Cardiac muscle cell (in vitro differentiated cells and primary cell): Measurements from ENCODE around the gene CCDC149. TPM values are rescaled to one million over a fixed set of nuclear protein-coding genes. Genes with fewer than 3 reads are reported as not detected.

Experiments
- DNase-seq, 2 donors: peaks; one replicate each; pipeline versions ENCODE4 v3.0.0 to v3.0.0-alpha.2; 2010 to 2017; ENCODE audit warnings: low read depth in 1 of 2, low spot score in 1 of 2
- H3K27ac ChIP-seq: fragments of 200-600 bp; sonication (generic); 2 replicates; pipeline ENCODE4 v1.5.1; 2016
- H3K27me3 ChIP-seq: fragments of 200-600 bp; sonication (generic); 2 replicates; pipeline ENCODE4 v1.6.0; 2016; ENCODE audit warnings: control low read depth
- H3K36me3 ChIP-seq: fragments of 200-600 bp; sonication (generic); 2 replicates; pipeline ENCODE4 v1.5.1; 2016; ENCODE audit warnings: control low read depth
- H3K4me1 ChIP-seq: fragments of 200-600 bp; sonication (generic); 2 replicates; pipeline ENCODE4 v1.8.1; 2017; ENCODE audit warnings: low read depth, mild to moderate bottlenecking, mixed run types
- H3K4me3 ChIP-seq: fragments of 200-600 bp; sonication (generic); 2 replicates; pipeline ENCODE4 v1.5.1; 2016; ENCODE audit warnings: mild to moderate bottlenecking
- H3K9me3 ChIP-seq: fragments of 200-600 bp; sonication (generic); 2 replicates; pipeline ENCODE4 v1.5.1; 2017; ENCODE audit warnings: low read depth, mild to moderate bottlenecking, control low read depth
- CTCF ChIP-seq: IDR thresholded peaks from 2 replicates; pipeline ENCODE4 v1.5.1; 2012; ENCODE audit warnings: low read depth, mild to moderate bottlenecking, low read length
- polyA plus RNA-seq: library from polyadenylated mRNA; unstranded; fragments of >200 nt; fragmentation: Nextera tagmentation; extraction: Ambion mirVana; gene quantifications from 2 replicates; pipeline ENCODE4 v1.2.1, GENCODE V29; 2016
- total RNA-seq: library from RNA; depleted of rRNA; stranded (reverse); fragments of >200 nt; gene quantifications from 2 replicates; pipeline ENCODE4 v1.2.3, GENCODE V29; 2016

Gene CCDC149
- total and polyA plus RNA-seq, 2 experiments from 2014 or later: 4.2 to 7.0 TPM

- H3K9me3 ChIP-seq: no peaks in the 10 kb centered on the region
- no peaks in the 10 kb centered on the region for H3K36me3 ChIP-seq
- DNase-seq: peak in 1 of 2 donors; percentile 29
- TF ChIP-seq CTCF: no peak
- H3K27me3 ChIP-seq: no peaks in the 10 kb centered on the region
- H3K4me3 ChIP-seq: no peak overlapping the region
- H3K4me1 ChIP-seq: no peaks in the 10 kb centered on the region
- no peak overlapping the region for H3K27ac ChIP-seq
Measured at GRCh38 chr4:24949970-24950369, 37.1 kb upstream of the CCDC149 start.

GRCh38 chr4:24937917-24938281 is 25.1 kb upstream of the CCDC149 start:
- no peak for DNase-seq
- H3K4me1 ChIP-seq: no peaks in the 10 kb centered on the region

GRCh38 chr4:24937176-24937916 is 24.5 kb upstream of the CCDC149 start:
- H3K27me3 ChIP-seq: no peaks in the 10 kb centered on the region
- TF ChIP-seq CTCF: no peak
- H3K4me1 ChIP-seq: no peaks in the 10 kb centered on the region
- no peak for DNase-seq
- no peaks in the 10 kb centered on the region for H3K9me3 ChIP-seq
- no peak overlapping the region for H3K4me3 ChIP-seq
- H3K36me3 ChIP-seq: no peaks in the 10 kb centered on the region
- no peak overlapping the region for H3K27ac ChIP-seq

More at GRCh38 chr4:24937917-24938281, 25.1 kb upstream of the CCDC149 start:
- Histone ChIP-seq H3K27me3 (no peaks in the 10 kb centered on the region), H3K36me3 (no peaks in the 10 kb centered on the region), H3K9me3 (no peaks in the 10 kb centered on the region), H3K4me3 (no peak overlapping the region), H3K27ac (no peak overlapping the region)
- TF ChIP-seq CTCF: no peak

- no peak for TF ChIP-seq CTCF
Measured at GRCh38 chr4:24935856-24936255, 23.0 kb upstream of the CCDC149 start.

GRCh38 chr4:24934311-24934710 is 21.5 kb upstream of the CCDC149 start:
- no peaks in the 10 kb centered on the region for H3K36me3 ChIP-seq
- no peak overlapping the region for H3K27ac ChIP-seq
- H3K9me3 ChIP-seq: no peaks in the 10 kb centered on the region
- no peak for DNase-seq
- no peaks in the 10 kb centered on the region for H3K27me3 ChIP-seq
- no peak overlapping the region for H3K4me3 ChIP-seq
- TF ChIP-seq CTCF: no peak
- no peaks in the 10 kb centered on the region for H3K4me1 ChIP-seq

More at GRCh38 chr4:24935856-24936255, 23.0 kb upstream of the CCDC149 start:
- Histone ChIP-seq H3K27ac (no peak overlapping the region), H3K36me3 (no peaks in the 10 kb centered on the region), H3K4me1 (no peaks in the 10 kb centered on the region), H3K27me3 (no peaks in the 10 kb centered on the region), H3K4me3 (no peak overlapping the region), H3K9me3 (no peaks in the 10 kb centered on the region)
- no peak for DNase-seq
